Measurements from ENCODE around the gene TMEM37.

Gene TMEM37

GRCh38 chr2:119434664-119435063 is 3.0 kb downstream of the TMEM37 start:
- no peak for DNase-seq

GRCh38 chr2:119435081-119435952 is 3.7 kb downstream of the TMEM37 start:
- DNase-seq, result no peak

GRCh38 chr2:119435953-119436297 is 4.3 kb downstream of the TMEM37 start:
- DNase-seq, result no peak

- DNase-seq, result no peak
Measured at GRCh38 chr2:119436993-119437772, 5.5 kb downstream of the TMEM37 start.

- DNase-seq, result no peak
Measured at GRCh38 chr2:119438128-119438656, 6.5 kb downstream of the TMEM37 start.

- no peak for DNase-seq
Measured at GRCh38 chr2:119438726-119439284, 7.2 kb downstream of the TMEM37 start.

- DNase-seq, result no peak
Measured at GRCh38 chr2:119439574-119440500, 8.2 kb downstream of the TMEM37 start.

GRCh38 chr2:119440501-119440870 is 8.8 kb downstream of the TMEM37 start:
- DNase-seq, result no peak

GRCh38 chr2:119440873-119441272 is 9.2 kb downstream of the TMEM37 start:
- no peak for DNase-seq

- DNase-seq, result no peak
Measured at GRCh38 chr2:119441376-119442225, 9.9 kb downstream of the TMEM37 start.

GRCh38 chr2:119442226-119442619 is 10.6 kb downstream of the TMEM37 start:
- no peak for DNase-seq

GRCh38 chr2:119442850-119443249 is 11.2 kb downstream of the TMEM37 start:
- no peak for DNase-seq

- no peak for DNase-seq
Measured at GRCh38 chr2:119446037-119446436, 14.4 kb downstream of the TMEM37 start.

- DNase-seq, result no peak
Measured at GRCh38 chr2:119448427-119449141, 16.9 kb downstream of the TMEM37 start.

GRCh38 chr2:119449521-119449920 is 17.9 kb downstream of the TMEM37 start:
- peak; percentile 26 for DNase-seq

GRCh38 chr2:119451336-119452050 is 19.8 kb downstream of the TMEM37 start:
- DNase-seq, result no peak

- no peak for DNase-seq
Measured at GRCh38 chr2:119453972-119454593, 22.4 kb downstream of the TMEM37 start.

- no peak for DNase-seq
Measured at GRCh38 chr2:119455066-119455718, 23.5 kb downstream of the TMEM37 start.

GRCh38 chr2:119460076-119460475 is 28.4 kb downstream of the TMEM37 start:
- DNase-seq, result no peak
